ENCODE results near the gene KRTAP8-1. TPM values are rescaled to one million over a fixed set of nuclear protein-coding genes. Genes with fewer than 3 reads are reported as not detected.

KRTAP8-1 gene, protein sequence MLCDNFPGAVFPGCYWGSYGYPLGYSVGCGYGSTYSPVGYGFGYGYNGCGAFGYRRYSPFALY
- polyA plus RNA-seq (2013, experiment 1 of 2), result not detected
- not detected for polyA plus RNA-seq (2013, experiment 2 of 2)

- no peak within 1 kb of the TSS for H3K4me3 ChIP-seq (ENCODE audit: extremely low read depth, insufficient read depth, low read length, poor library complexity, severe bottlenecking)
- H3K4me1 ChIP-seq (ENCODE audit: control insufficient read depth, insufficient read depth, low read length, poor library complexity, severe bottlenecking), result no peaks in the 10 kb centered on the region
- 73 to 94% methylated on average over 3 of the region's 5 CpGs for WGBS, 2 experiments (ENCODE audit: insufficient coverage in 2 of 2)
- no peak within 1 kb of the TSS for H3K27ac ChIP-seq (ENCODE audit: low read depth, low read length, severe bottlenecking)
- H3K9me3 ChIP-seq (ENCODE audit: control insufficient read depth, low read length), result no peaks in the 10 kb centered on the region
- H3K36me3 ChIP-seq (ENCODE audit: control insufficient read depth, insufficient read depth, low read length), result no peaks in the 10 kb centered on the region
Measured at GRCh38 chr21:30813174-30813573, at the start of gene KRTAP8-1. TSS of gene KRTAP8-1 (minus strand) at chr21:30813274. CDS start at chr21:30813220, 54 bp downstream.

DNA sequence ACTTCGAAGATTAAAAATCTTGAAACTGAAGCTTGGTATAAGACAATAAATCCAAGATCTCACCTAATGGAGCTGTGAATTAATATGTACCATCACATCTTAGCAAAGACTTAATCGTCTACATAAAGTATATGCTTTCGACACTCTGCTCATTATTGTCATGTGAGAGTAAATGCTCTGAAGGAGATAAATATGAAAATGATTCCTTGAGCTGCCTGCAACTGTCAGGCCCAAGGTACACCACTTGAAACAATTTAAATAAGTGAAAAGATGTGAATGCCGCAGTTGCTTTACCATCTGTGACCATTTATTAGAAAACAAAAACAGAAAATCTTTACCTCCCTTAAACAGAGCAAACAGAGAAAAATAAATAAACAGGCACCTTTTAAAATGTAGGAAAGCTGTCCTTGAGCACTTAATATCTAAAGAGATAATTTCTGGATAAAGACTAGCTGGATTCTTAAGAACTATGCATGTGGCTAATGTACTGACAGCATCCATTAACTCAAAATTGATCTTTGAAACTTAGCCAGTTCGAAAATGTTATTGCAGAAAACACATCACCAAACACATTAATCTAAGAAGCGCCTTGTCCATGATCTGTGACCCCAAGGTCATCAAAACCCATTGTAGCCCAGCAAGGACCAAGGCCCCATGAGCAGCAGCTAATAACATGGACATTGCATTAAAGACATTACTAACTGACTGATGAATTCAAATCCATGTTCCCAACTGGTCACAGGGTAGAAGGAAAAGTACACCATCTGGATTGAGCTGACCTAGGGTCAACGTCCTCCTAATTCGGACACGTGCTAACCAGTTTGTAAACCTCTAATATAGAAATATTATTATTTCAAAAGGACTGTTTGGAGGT lies 34.8 kb upstream of the KRTAP8-1 start:
- Histone ChIP-seq H3K36me3 (ENCODE audit: control insufficient read depth, insufficient read depth, low read length) (no peaks in the 10 kb centered on the region), H3K4me3 (ENCODE audit: extremely low read depth, insufficient read depth, low read length, poor library complexity, severe bottlenecking) (no peak overlapping the region), H3K9me3 (ENCODE audit: control insufficient read depth, low read length) (no peaks in the 10 kb centered on the region), H3K4me1 (ENCODE audit: control insufficient read depth, insufficient read depth, low read length, poor library complexity, severe bottlenecking) (no peaks in the 10 kb centered on the region), H3K27ac (ENCODE audit: low read depth, low read length, severe bottlenecking) (no peak overlapping the region)
- 72 to 100% methylated on average over 2 of the region's 9 CpGs for WGBS, 2 experiments (ENCODE audit: insufficient coverage in 2 of 2)

DNA sequence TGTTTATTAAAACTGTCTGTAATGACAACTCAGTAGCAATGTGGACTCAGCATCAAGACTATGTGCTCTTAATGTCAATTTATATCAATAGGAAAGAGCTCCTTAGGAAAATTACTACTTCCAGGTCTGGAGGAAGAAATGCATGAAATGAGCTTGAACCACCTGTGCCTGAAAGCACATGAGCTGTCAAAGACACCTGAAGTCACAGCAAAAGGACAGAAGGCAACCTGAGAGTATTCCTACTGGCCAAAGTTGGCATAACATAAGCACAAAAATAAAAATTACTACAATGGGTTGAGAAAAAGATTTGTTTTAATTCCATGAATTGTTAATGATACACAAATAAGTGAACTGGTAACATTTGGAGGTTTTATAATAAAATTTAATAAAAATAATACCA lies 29.9 kb upstream of the KRTAP8-1 start:
- Histone ChIP-seq H3K9me3 (ENCODE audit: control insufficient read depth, low read length) (no peaks in the 10 kb centered on the region), H3K4me3 (ENCODE audit: extremely low read depth, insufficient read depth, low read length, poor library complexity, severe bottlenecking) (no peak overlapping the region), H3K36me3 (ENCODE audit: control insufficient read depth, insufficient read depth, low read length) (no peaks in the 10 kb centered on the region), H3K27ac (ENCODE audit: low read depth, low read length, severe bottlenecking) (no peak overlapping the region), H3K4me1 (ENCODE audit: control insufficient read depth, insufficient read depth, low read length, poor library complexity, severe bottlenecking) (no peaks in the 10 kb centered on the region)

GRCh38 chr21:30839304-30839703 lies 26.2 kb upstream of the KRTAP8-1 start:
- Histone ChIP-seq H3K9me3 (ENCODE audit: control insufficient read depth, low read length) (no peaks in the 10 kb centered on the region), H3K36me3 (ENCODE audit: control insufficient read depth, insufficient read depth, low read length) (no peaks in the 10 kb centered on the region), H3K4me1 (ENCODE audit: control insufficient read depth, insufficient read depth, low read length, poor library complexity, severe bottlenecking) (no peaks in the 10 kb centered on the region), H3K27ac (ENCODE audit: low read depth, low read length, severe bottlenecking) (no peak overlapping the region), H3K4me3 (ENCODE audit: extremely low read depth, insufficient read depth, low read length, poor library complexity, severe bottlenecking) (no peak overlapping the region)
- WGBS, 2 experiments (ENCODE audit: insufficient coverage in 2 of 2), result 7 to 21% methylated on average over 3 to 5 of the region's 5 CpGs

DNA sequence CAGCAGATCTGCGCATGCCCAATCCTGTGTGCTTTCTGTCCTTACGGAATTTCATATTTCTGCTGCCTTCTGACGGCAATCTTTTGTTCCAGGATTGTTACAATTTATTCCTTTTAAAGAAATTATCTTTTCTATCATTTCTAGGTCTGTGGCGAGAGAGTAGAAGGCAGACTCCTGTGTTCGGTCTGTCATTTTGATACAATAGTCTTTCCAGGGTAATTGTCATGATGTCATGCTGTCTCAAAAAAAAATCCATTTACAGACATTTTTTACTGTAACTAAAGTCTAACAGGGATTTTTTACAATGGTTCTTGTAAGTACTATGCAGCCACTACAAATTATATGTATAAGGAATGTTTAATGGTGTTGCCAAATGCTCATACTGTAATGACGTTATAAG lies 25.5 kb upstream of the KRTAP8-1 start:
- no peak overlapping the region for H3K4me3 ChIP-seq (ENCODE audit: extremely low read depth, insufficient read depth, low read length, poor library complexity, severe bottlenecking)
- WGBS, 2 experiments (ENCODE audit: insufficient coverage in 2 of 2), result 90% methylated on average over 3 of the region's 6 CpGs; no CpG with 5 or more reads in 1 of the 2 experiments
- H3K36me3 ChIP-seq (ENCODE audit: control insufficient read depth, insufficient read depth, low read length), result no peaks in the 10 kb centered on the region
- no peak overlapping the region for H3K27ac ChIP-seq (ENCODE audit: low read depth, low read length, severe bottlenecking)
- no peaks in the 10 kb centered on the region for H3K9me3 ChIP-seq (ENCODE audit: control insufficient read depth, low read length)
- H3K4me1 ChIP-seq (ENCODE audit: control insufficient read depth, insufficient read depth, low read length, poor library complexity, severe bottlenecking), result no peaks in the 10 kb centered on the region

GRCh38 chr21:30831194-30831765 lies 18.2 kb upstream of the KRTAP8-1 start:
- no peak overlapping the region for H3K27ac ChIP-seq (ENCODE audit: low read depth, low read length, severe bottlenecking)
- no peaks in the 10 kb centered on the region for H3K36me3 ChIP-seq (ENCODE audit: control insufficient read depth, insufficient read depth, low read length)
- no peaks in the 10 kb centered on the region for H3K9me3 ChIP-seq (ENCODE audit: control insufficient read depth, low read length)
- H3K4me1 ChIP-seq (ENCODE audit: control insufficient read depth, insufficient read depth, low read length, poor library complexity, severe bottlenecking), result no peaks in the 10 kb centered on the region
- H3K4me3 ChIP-seq (ENCODE audit: extremely low read depth, insufficient read depth, low read length, poor library complexity, severe bottlenecking), result no peak overlapping the region
- 0% methylated on average over 1 of the region's 6 CpGs; no CpG with 5 or more reads in 1 of the 2 experiments for WGBS, 2 experiments (ENCODE audit: insufficient coverage in 2 of 2)

GRCh38 chr21:30829659-30830058 lies 16.6 kb upstream of the KRTAP8-1 start, which contains the start of gene KRTAP7-1:
TSS of gene KRTAP7-1 (minus strand) at chr21:30829759. CDS start at chr21:30829698, 61 bp downstream.
- WGBS, 2 experiments (ENCODE audit: insufficient coverage in 2 of 2), result 80 to 97% methylated on average over 3 of the region's 4 CpGs
- Histone ChIP-seq H3K4me3 (ENCODE audit: extremely low read depth, insufficient read depth, low read length, poor library complexity, severe bottlenecking) (no peak within 1 kb of the TSS), H3K27ac (ENCODE audit: low read depth, low read length, severe bottlenecking) (no peak within 1 kb of the TSS), H3K9me3 (ENCODE audit: control insufficient read depth, low read length) (no peaks in the 10 kb centered on the region), H3K36me3 (ENCODE audit: control insufficient read depth, insufficient read depth, low read length) (no peaks in the 10 kb centered on the region), H3K4me1 (ENCODE audit: control insufficient read depth, insufficient read depth, low read length, poor library complexity, severe bottlenecking) (no peaks in the 10 kb centered on the region)

- no peak overlapping the region for H3K27ac ChIP-seq (ENCODE audit: low read depth, low read length, severe bottlenecking)
- 80 to 100% methylated on average over 2 to 6 of the region's 7 CpGs for WGBS, 2 experiments (ENCODE audit: insufficient coverage in 2 of 2)
- no peaks in the 10 kb centered on the region for H3K9me3 ChIP-seq (ENCODE audit: control insufficient read depth, low read length)
- no peaks in the 10 kb centered on the region for H3K36me3 ChIP-seq (ENCODE audit: control insufficient read depth, insufficient read depth, low read length)
- H3K4me3 ChIP-seq (ENCODE audit: extremely low read depth, insufficient read depth, low read length, poor library complexity, severe bottlenecking), result no peak overlapping the region
- H3K4me1 ChIP-seq (ENCODE audit: control insufficient read depth, insufficient read depth, low read length, poor library complexity, severe bottlenecking), result no peaks in the 10 kb centered on the region
Measured at GRCh38 chr21:30818837-30819610, 6.0 kb upstream of the KRTAP8-1 start.

GRCh38 chr21:30800605-30801004 lies 12.5 kb downstream of the KRTAP8-1 start:
- no peak overlapping the region for H3K27ac ChIP-seq (ENCODE audit: low read depth, low read length, severe bottlenecking)
- no peaks in the 10 kb centered on the region for H3K9me3 ChIP-seq (ENCODE audit: control insufficient read depth, low read length)
- no peak overlapping the region for H3K4me3 ChIP-seq (ENCODE audit: extremely low read depth, insufficient read depth, low read length, poor library complexity, severe bottlenecking)
- no peaks in the 10 kb centered on the region for H3K4me1 ChIP-seq (ENCODE audit: control insufficient read depth, insufficient read depth, low read length, poor library complexity, severe bottlenecking)
- H3K36me3 ChIP-seq (ENCODE audit: control insufficient read depth, insufficient read depth, low read length), result no peaks in the 10 kb centered on the region
- 63% methylated on average over 1 of the region's 1 CpG; no CpG with 5 or more reads in 1 of the 2 experiments for WGBS, 2 experiments (ENCODE audit: insufficient coverage in 2 of 2)

DNA sequence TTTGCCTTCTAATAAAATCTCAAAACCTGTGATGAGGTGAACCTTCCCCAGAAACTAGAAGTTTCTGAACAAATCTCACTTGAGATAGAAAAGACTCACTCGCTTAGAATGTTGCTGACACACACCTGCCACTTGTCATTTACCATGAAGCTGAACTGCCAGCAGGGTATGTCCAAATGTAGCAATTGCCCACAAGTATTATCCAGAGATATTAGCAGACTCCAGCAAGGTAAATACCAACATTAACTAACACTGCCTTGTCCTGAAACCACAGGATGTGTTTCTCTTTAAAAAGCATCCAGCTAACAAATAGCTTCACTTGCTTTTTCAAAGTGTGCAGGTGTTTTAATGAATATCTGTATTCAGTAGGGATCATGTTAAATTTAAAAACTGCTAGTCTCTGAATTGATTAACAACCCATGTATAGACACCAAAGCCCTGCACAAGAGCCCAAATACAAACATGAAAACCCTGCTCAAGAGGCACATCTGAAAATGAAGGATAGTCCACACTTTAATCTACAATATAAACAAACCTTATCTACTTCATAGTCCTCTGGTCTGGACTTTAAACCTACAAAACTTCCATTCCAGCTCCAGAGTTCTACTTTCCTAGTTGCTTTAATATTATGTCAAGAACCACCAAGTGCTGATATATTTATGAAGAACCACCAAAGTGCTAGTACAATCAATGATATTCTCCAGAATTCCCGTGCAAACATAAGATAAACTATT lies 19.3 kb downstream of the KRTAP8-1 start:
- WGBS, 2 experiments (ENCODE audit: insufficient coverage in 2 of 2), result 75 to 78% methylated on average over 1 of the region's 2 CpGs
- H3K4me1 ChIP-seq (ENCODE audit: control insufficient read depth, insufficient read depth, low read length, poor library complexity, severe bottlenecking), result no peaks in the 10 kb centered on the region
- no peak overlapping the region for H3K4me3 ChIP-seq (ENCODE audit: extremely low read depth, insufficient read depth, low read length, poor library complexity, severe bottlenecking)
- H3K36me3 ChIP-seq (ENCODE audit: control insufficient read depth, insufficient read depth, low read length), result no peaks in the 10 kb centered on the region
- no peak overlapping the region for H3K27ac ChIP-seq (ENCODE audit: low read depth, low read length, severe bottlenecking)
- no peaks in the 10 kb centered on the region for H3K9me3 ChIP-seq (ENCODE audit: control insufficient read depth, low read length)
